Smooth muscle cell (in vitro differentiated cells): ENCODE results near the gene PDE3A. TPM values are rescaled to one million over a fixed set of nuclear protein-coding genes. Genes with fewer than 3 reads are reported as not detected.

Source experiments
- DNase-seq: peaks from one replicate; lab custom pipeline; 2025; ENCODE audit not compliant: unreplicated experiment; lab: John Stamatoyannopoulos, UW
- H2AFZ ChIP-seq: fragments of 200-600 bp; sonication (generic); 2 replicates; pipeline ENCODE4 v1.6.0; 2016; ENCODE audit warnings: antibody characterized with exemption, low read depth, mild to moderate bottlenecking
- H3F3A ChIP-seq: fragments of 200-600 bp; sonication (generic); 2 replicates; pipeline ENCODE4 v1.6.0; 2017; ENCODE audit warnings: antibody characterized with exemption, low read depth
- H3K27ac ChIP-seq: fragments of 200-600 bp; sonication (generic); 2 replicates; pipeline ENCODE4 v1.5.1; 2016; ENCODE audit warnings: low read depth, mild to moderate bottlenecking
- H3K27me3 ChIP-seq: fragments of 200-600 bp; sonication (generic); 2 replicates; pipeline ENCODE4 v1.6.1; 2016; ENCODE audit warnings: low read depth, mild to moderate bottlenecking
- H3K36me3 ChIP-seq: fragments of 200-600 bp; sonication (generic); 2 replicates; pipeline ENCODE4 v1.5.1; 2016; ENCODE audit warnings: low read depth
- H3K4me1 ChIP-seq: fragments of 200-600 bp; sonication (generic); 2 replicates; pipeline ENCODE4 v1.5.1; 2016; ENCODE audit warnings: low read depth
- H3K4me2 ChIP-seq: fragments of 200-600 bp; sonication (generic); 2 replicates; pipeline ENCODE4 v1.6.0; 2016; ENCODE audit warnings: mild to moderate bottlenecking
- H3K4me3 ChIP-seq: fragments of 200-600 bp; sonication (generic); 2 replicates; pipeline ENCODE4 v1.5.1; 2016; ENCODE audit warnings: mild to moderate bottlenecking
- H3K79me2 ChIP-seq: fragments of 200-600 bp; sonication (generic); 2 replicates; pipeline ENCODE4 v1.6.0; 2016; ENCODE audit warnings: low read depth, mild to moderate bottlenecking
- H3K9ac ChIP-seq: fragments of 200-600 bp; sonication (generic); 2 replicates; pipeline ENCODE4 v1.6.0; 2016; ENCODE audit warnings: low read depth
- H3K9me3 ChIP-seq: fragments of 200-600 bp; sonication (generic); replicated peaks from 2 replicates; pipeline ENCODE4 v1.5.1; 2016; ENCODE audit warnings: low read depth
- H4K20me1 ChIP-seq: fragments of 200-600 bp; sonication (generic); 2 replicates; pipeline ENCODE4 v1.6.0; 2016; ENCODE audit warnings: low read depth
- CTCF ChIP-seq: fragments of 200-600 bp; sonication (generic); IDR thresholded peaks from 2 replicates; pipeline ENCODE4 v1.5.1; 2017; ENCODE audit warnings: borderline replicate concordance, mild to moderate bottlenecking, antibody characterized with exemption; ENCODE audit not compliant: insufficient read depth, poor library complexity, severe bottlenecking
- WGBS: methylation state at CpG from one replicate; pipeline ENCODE4 v1.1.7; 2016; ENCODE audit warnings: low lambda C conversion rate; 5-methylcytosine and 5-hydroxymethylcytosine counted together
- polyA plus RNA-seq: library from polyadenylated mRNA; unstranded; fragments of >200 nt; fragmentation: Nextera tagmentation; extraction: Ambion mirVana; gene quantifications from 2 replicates; pipeline ENCODE4 v1.2.1, GENCODE V29; 2016
- total RNA-seq: library from RNA; depleted of rRNA; stranded (reverse); fragments of >200 nt; gene quantifications from 2 replicates; pipeline ENCODE4 v1.2.3, GENCODE V29; 2014

The PDE3A gene
- total and polyA plus RNA-seq, 2 experiments from 2014 or later = 1.3 to 6.1 TPM

- 96% methylated on average over 5 of the region's 5 CpGs for WGBS
- H3K79me2 ChIP-seq = peaks cover 4% of the 10 kb centered on the region
- H3K4me1 ChIP-seq = no peaks in the 10 kb centered on the region
- no peaks in the 10 kb centered on the region for H3F3A ChIP-seq
- H2AFZ ChIP-seq = no peak overlapping the region
- no peaks in the 10 kb centered on the region for H4K20me1 ChIP-seq
- DNase-seq = no peak
- TF ChIP-seq CTCF = no peak
- H3K36me3 ChIP-seq = no peaks in the 10 kb centered on the region
- H3K27me3 ChIP-seq = no peaks in the 10 kb centered on the region
- H3K9me3 ChIP-seq = no peaks in the 10 kb centered on the region
- H3K4me3 ChIP-seq = no peak overlapping the region
- no peak overlapping the region for H3K9ac ChIP-seq
- no peak overlapping the region for H3K4me2 ChIP-seq
- H3K27ac ChIP-seq = no peak overlapping the region
Observed at GRCh38 chr12:20426191-20426590, 57.9 kb downstream of the PDE3A start.

GRCh38 chr12:20426957-20427356 lies 58.6 kb downstream of the PDE3A start:
- no peak for TF ChIP-seq CTCF
- Histone ChIP-seq H3F3A (no peaks in the 10 kb centered on the region), H3K9me3 (no peaks in the 10 kb centered on the region), H3K4me3 (no peak overlapping the region), H2AFZ (no peak overlapping the region), H4K20me1 (no peaks in the 10 kb centered on the region), H3K4me2 (no peak overlapping the region), H3K36me3 (no peaks in the 10 kb centered on the region), H3K79me2 (peaks cover 4% of the 10 kb centered on the region), H3K9ac (no peak overlapping the region), H3K4me1 (no peaks in the 10 kb centered on the region), H3K27ac (no peak overlapping the region), H3K27me3 (no peaks in the 10 kb centered on the region)
- DNase-seq = no peak
- 99% methylated on average over 3 of the region's 3 CpGs for WGBS

GRCh38 chr12:20429852-20430251 lies 61.5 kb downstream of the PDE3A start:
- no peaks in the 10 kb centered on the region for H3K4me1 ChIP-seq
- no peak overlapping the region for H3K27ac ChIP-seq
- H3K9me3 ChIP-seq = no peaks in the 10 kb centered on the region
- no peak overlapping the region for H2AFZ ChIP-seq
- no peak for DNase-seq
- H3K4me2 ChIP-seq = no peak overlapping the region
- H3K36me3 ChIP-seq = no peaks in the 10 kb centered on the region
- no peaks in the 10 kb centered on the region for H4K20me1 ChIP-seq
- no peaks in the 10 kb centered on the region for H3K27me3 ChIP-seq
- peaks cover 12% of the 10 kb centered on the region for H3K79me2 ChIP-seq
- no peak for TF ChIP-seq CTCF
- no peak overlapping the region for H3K4me3 ChIP-seq
- H3F3A ChIP-seq = no peaks in the 10 kb centered on the region
- H3K9ac ChIP-seq = no peak overlapping the region
- WGBS = 78% methylated on average over 2 of the region's 2 CpGs

GRCh38 chr12:20432290-20432689 lies 64.0 kb downstream of the PDE3A start:
- Histone ChIP-seq H4K20me1 (no peaks in the 10 kb centered on the region), H3K9me3 (no peaks in the 10 kb centered on the region), H3F3A (no peaks in the 10 kb centered on the region), H3K79me2 (peaks cover 12% of the 10 kb centered on the region), H3K27ac (no peak overlapping the region), H3K4me2 (no peak overlapping the region), H3K4me1 (no peaks in the 10 kb centered on the region), H3K27me3 (no peaks in the 10 kb centered on the region), H3K36me3 (no peaks in the 10 kb centered on the region), H2AFZ (no peak overlapping the region), H3K4me3 (no peak overlapping the region), H3K9ac (no peak overlapping the region)
- no peak for DNase-seq
- TF ChIP-seq CTCF = no peak
- 92% methylated on average over 1 of the region's 1 CpG for WGBS
